Ishikawa (cell line): ENCODE data around the gene CAPN5.

ENCODE experiments used
- CEBPB ChIP-seq: IDR thresholded peaks from 2 replicates; pipeline ENCODE4 v1.6.1; 2012
- CREB1 ChIP-seq: IDR thresholded peaks from 2 replicates; pipeline ENCODE4 v1.6.1; 2012; ENCODE audit warnings: low read depth
- EGR1 ChIP-seq: IDR thresholded peaks from 2 replicates; pipeline ENCODE4 v1.6.1; 2012
- EP300 ChIP-seq: IDR thresholded peaks from 2 replicates; pipeline ENCODE4 v1.6.1; 2012; ENCODE audit warnings: borderline replicate concordance
- FOXM1 ChIP-seq: IDR thresholded peaks from 2 replicates; pipeline ENCODE4 v1.6.1; 2012; ENCODE audit warnings: low read depth, borderline replicate concordance
- MAX ChIP-seq: IDR thresholded peaks from 2 replicates; pipeline ENCODE4 v1.6.1; 2012
- NFIC ChIP-seq: IDR thresholded peaks from 2 replicates; pipeline ENCODE4 v1.6.1; 2012
- RAD21 ChIP-seq: IDR thresholded peaks from 2 replicates; pipeline ENCODE4 v1.6.1; 2012; ENCODE audit warnings: low read depth
- REST ChIP-seq: IDR thresholded peaks from 2 replicates; pipeline ENCODE4 v1.6.1; 2012; ENCODE audit warnings: low read depth, mild to moderate bottlenecking
- TAF1 ChIP-seq: IDR thresholded peaks from 2 replicates; pipeline ENCODE4 v1.6.1; 2012; ENCODE audit warnings: low read depth, mild to moderate bottlenecking
- TCF12 ChIP-seq: IDR thresholded peaks from 2 replicates; pipeline ENCODE4 v1.6.1; 2012; ENCODE audit warnings: low read depth
- TEAD4 ChIP-seq: IDR thresholded peaks from 2 replicates; pipeline ENCODE4 v1.6.1; 2012
- YY1 ChIP-seq: IDR thresholded peaks from 2 replicates; pipeline ENCODE4 v1.6.1; 2012; ENCODE audit warnings: low read depth
- ZBTB7A ChIP-seq: IDR thresholded peaks from 2 replicates; pipeline ENCODE4 v1.6.1; 2012; ENCODE audit warnings: low read depth
- TF ChIP-seq, protein P1 (sequence below): IDR thresholded peaks from 2 replicates; pipeline ENCODE4 v1.6.1; 2012

The CAPN5 gene

GRCh38 chr11:77066229-77067042 lies at the start of gene CAPN5:
CAPN5 (plus strand) TSS chr11:77066971; CDS start chr11:77084887, 17,916 bp downstream.
- no peak for TF ChIP-seq MAX
- TF ChIP-seq CEBPB: no peak
- TF ChIP-seq ZBTB7A: peak; percentile 22; the same call in 1 of the 2 replicates
- peak; percentile 13; the same call in 1 of the 2 replicates for TF ChIP-seq TAF1
- TF ChIP-seq FOXM1: 0 out of 2 replicates have a peak, but pooled peaks have one; percentile 17
- no peak for TF ChIP-seq TCF12

DNA sequence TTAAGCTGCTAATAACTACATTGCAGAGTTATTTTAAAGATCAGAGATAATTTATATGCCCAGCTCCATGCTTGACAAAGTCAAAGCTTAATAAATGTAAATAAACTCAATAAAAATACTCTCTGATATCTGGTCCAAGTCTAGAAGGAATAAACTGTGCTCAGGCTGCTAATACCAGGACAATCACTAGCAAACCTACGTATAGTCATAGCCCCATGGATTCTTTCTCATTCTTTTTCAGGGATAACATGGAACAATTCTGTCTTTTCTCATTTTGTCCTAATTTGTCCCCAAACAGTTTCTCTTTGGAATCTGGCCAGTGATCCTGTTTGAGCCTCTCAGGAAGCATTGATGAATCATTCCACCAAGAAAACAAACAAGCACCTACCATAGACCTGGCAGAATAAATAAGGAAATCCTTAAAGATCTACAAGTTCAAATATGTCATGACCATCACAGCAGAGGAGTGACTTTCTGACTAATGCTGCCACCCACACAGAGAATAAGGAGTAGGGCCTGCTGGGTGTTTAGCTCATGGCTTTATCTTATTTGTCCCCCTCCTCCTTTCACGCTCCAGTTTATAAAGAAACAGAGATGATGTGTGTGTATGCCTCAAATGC lies 46.7 kb upstream of the CAPN5 start:
- TF ChIP-seq CREB1: no peak
- no peak for TF ChIP-seq TAF1
- TF ChIP-seq CEBPB: no peak
- no peak for TF ChIP-seq ZBTB7A
- no peak for TF ChIP-seq FOXM1
- no peak for TF ChIP-seq RAD21
- TF ChIP-seq YY1: no peak
- no peak for TF ChIP-seq TEAD4
- no peak for TF ChIP-seq MAX
- no peak for TF ChIP-seq EP300
- TF ChIP-seq, protein P1, sequence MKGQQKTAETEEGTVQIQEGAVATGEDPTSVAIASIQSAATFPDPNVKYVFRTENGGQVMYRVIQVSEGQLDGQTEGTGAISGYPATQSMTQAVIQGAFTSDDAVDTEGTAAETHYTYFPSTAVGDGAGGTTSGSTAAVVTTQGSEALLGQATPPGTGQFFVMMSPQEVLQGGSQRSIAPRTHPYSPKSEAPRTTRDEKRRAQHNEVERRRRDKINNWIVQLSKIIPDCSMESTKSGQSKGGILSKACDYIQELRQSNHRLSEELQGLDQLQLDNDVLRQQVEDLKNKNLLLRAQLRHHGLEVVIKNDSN: no peak
- TF ChIP-seq TCF12: no peak
- TF ChIP-seq EGR1: no peak
- TF ChIP-seq REST: no peak
- TF ChIP-seq NFIC: no peak

- TF ChIP-seq CREB1 (no peak), EP300 (no peak), RAD21 (no peak), TEAD4 (no peak), YY1 (no peak)
These were observed 46.0 kb upstream of the CAPN5 start for GRCh38 chr11:77020734-77021133.

DNA sequence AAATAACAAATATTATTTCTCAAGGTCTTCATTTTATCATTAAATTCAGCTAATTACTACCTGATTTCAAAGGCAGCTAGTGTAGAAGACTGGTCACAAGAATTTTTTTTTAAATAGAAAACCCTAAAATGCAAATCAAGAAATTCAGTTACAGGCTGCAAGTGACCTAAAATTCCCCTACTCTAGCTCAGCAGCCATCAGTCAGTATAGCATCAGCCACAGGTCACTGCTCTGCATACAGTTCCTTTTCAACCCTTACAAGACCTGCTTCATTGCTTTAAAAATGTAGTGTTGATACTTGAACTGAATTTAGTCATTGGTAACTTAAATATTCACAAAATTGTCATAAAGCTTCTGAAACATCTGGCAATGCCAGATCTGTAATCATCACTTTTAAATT lies 42.0 kb upstream of the CAPN5 start:
- no peak for TF ChIP-seq TCF12
- no peak for TF ChIP-seq CREB1
- TF ChIP-seq YY1: no peak
- TF ChIP-seq CEBPB: no peak
- TF ChIP-seq TAF1: no peak
- no peak for TF ChIP-seq NFIC
- TF ChIP-seq FOXM1: no peak

DNA sequence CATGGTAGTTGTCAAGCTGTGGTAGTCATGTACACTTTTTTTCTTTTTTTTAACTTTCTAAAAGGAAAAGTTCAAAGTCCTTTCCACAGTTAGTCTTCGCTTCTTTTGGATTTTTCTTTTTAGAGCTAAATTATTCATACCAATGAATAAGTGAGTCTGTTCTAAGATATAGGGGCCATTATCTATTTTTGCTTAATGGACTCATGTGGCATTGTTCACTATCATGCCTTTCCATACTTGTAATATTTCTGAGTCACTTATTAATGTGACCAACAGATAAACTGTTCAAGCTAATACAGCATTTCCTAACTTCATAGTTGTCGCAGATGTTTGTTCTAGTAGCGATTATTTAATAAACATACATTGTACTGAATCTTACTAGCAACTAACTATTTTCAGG lies 40.5 kb upstream of the CAPN5 start:
- TF ChIP-seq ZBTB7A (no peak), FOXM1 (no peak), EP300 (no peak), EGR1 (no peak)
- TF ChIP-seq, protein P1: no peak

GRCh38 chr11:77026743-77027142 lies 40.0 kb upstream of the CAPN5 start:
- no peak for TF ChIP-seq MAX
- TF ChIP-seq TAF1: no peak
- TF ChIP-seq EGR1: no peak
- TF ChIP-seq TEAD4: no peak
- TF ChIP-seq CEBPB: no peak
- TF ChIP-seq RAD21: no peak
- TF ChIP-seq ZBTB7A: no peak
- no peak for TF ChIP-seq YY1
- TF ChIP-seq CREB1: no peak
- TF ChIP-seq, protein P1: no peak

DNA sequence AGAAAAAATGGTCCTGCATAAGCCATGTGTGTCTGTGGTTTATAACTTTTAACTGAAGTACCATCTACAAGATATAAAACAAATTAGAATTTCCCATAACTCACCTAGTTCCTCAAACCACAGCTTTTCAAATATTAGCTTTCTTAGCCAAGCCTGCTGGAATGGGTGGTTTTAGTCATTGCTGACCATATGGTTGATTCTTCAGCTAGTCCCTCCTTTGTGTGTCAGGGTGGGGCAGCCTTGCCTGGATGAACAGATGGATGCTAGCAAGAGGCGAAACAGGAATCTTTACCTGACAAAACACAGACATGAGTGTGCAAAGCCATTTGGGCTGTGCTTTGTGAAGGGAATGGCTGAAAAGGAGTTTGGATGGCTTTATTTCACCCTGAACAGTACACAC lies 39.5 kb upstream of the CAPN5 start:
- TF ChIP-seq CEBPB (no peak), FOXM1 (no peak), YY1 (no peak), TCF12 (no peak), RAD21 (no peak), CREB1 (no peak), TAF1 (no peak), EGR1 (no peak), MAX (no peak), REST (no peak), EP300 (no peak), TEAD4 (no peak), NFIC (no peak)
- TF ChIP-seq, protein P1: no peak
